ENCODE measurements around the gene KCNT1. TPM values are rescaled to one million over a fixed set of nuclear protein-coding genes. Genes with fewer than 3 reads are reported as not detected.

Gene KCNT1
- total RNA-seq, 2 experiments from 2014 or later, result not detected

- H3K4me1 Mint-ChIP-seq, result no peaks in the 10 kb centered on the region
- H3K27ac Mint-ChIP-seq, result no peak overlapping the region
- peaks cover 8% of the 10 kb centered on the region for H3K27me3 Mint-ChIP-seq
- DNase-seq, result no peak
- no peaks in the 10 kb centered on the region for H3K9me3 Mint-ChIP-seq
- H3K4me3 Mint-ChIP-seq, result no peak overlapping the region
- H3K36me3 Mint-ChIP-seq, result no peaks in the 10 kb centered on the region
Measured at GRCh38 chr9:135684691-135685090, 17.3 kb upstream of the KCNT1 start.

- DNase-seq, result no peak
- peaks cover 8% of the 10 kb centered on the region for H3K27me3 Mint-ChIP-seq
- H3K9me3 Mint-ChIP-seq, result no peaks in the 10 kb centered on the region
- no peak overlapping the region for H3K4me3 Mint-ChIP-seq
- no peak overlapping the region for H3K27ac Mint-ChIP-seq
- H3K36me3 Mint-ChIP-seq, result no peaks in the 10 kb centered on the region
- no peaks in the 10 kb centered on the region for H3K4me1 Mint-ChIP-seq
Measured at GRCh38 chr9:135687216-135687615, 14.8 kb upstream of the KCNT1 start.

- H3K9me3 Mint-ChIP-seq, result no peaks in the 10 kb centered on the region
- DNase-seq, result no peak
- no peaks in the 10 kb centered on the region for H3K36me3 Mint-ChIP-seq
- no peak overlapping the region for H3K4me3 Mint-ChIP-seq
- H3K27me3 Mint-ChIP-seq, result no peaks in the 10 kb centered on the region
- H3K27ac Mint-ChIP-seq, result no peak overlapping the region
- no peaks in the 10 kb centered on the region for H3K4me1 Mint-ChIP-seq
Measured at GRCh38 chr9:135689011-135689410, 13.0 kb upstream of the KCNT1 start.

GRCh38 chr9:135690836-135691570 is 11.0 kb upstream of the KCNT1 start:
- no peak overlapping the region for H3K4me3 Mint-ChIP-seq
- H3K27ac Mint-ChIP-seq, result no peak overlapping the region
- H3K27me3 Mint-ChIP-seq, result no peaks in the 10 kb centered on the region
- no peaks in the 10 kb centered on the region for H3K4me1 Mint-ChIP-seq
- no peaks in the 10 kb centered on the region for H3K9me3 Mint-ChIP-seq
- H3K36me3 Mint-ChIP-seq, result no peaks in the 10 kb centered on the region
- DNase-seq, result no peak

- no peaks in the 10 kb centered on the region for H3K9me3 Mint-ChIP-seq
- H3K36me3 Mint-ChIP-seq, result no peaks in the 10 kb centered on the region
- no peak overlapping the region for H3K27ac Mint-ChIP-seq
Measured at GRCh38 chr9:135692410-135692809, 9.6 kb upstream of the KCNT1 start.

GRCh38 chr9:135693265-135693664 is 8.7 kb upstream of the KCNT1 start:
- Mint-ChIP-seq H3K27ac (no peak overlapping the region), H3K4me1 (no peaks in the 10 kb centered on the region), H3K4me3 (no peak overlapping the region), H3K27me3 (no peaks in the 10 kb centered on the region), H3K9me3 (no peaks in the 10 kb centered on the region), H3K36me3 (no peaks in the 10 kb centered on the region)
- DNase-seq, result no peak

More at GRCh38 chr9:135692410-135692809, 9.6 kb upstream of the KCNT1 start:
- Mint-ChIP-seq H3K4me1 (no peaks in the 10 kb centered on the region), H3K27me3 (no peaks in the 10 kb centered on the region), H3K4me3 (no peak overlapping the region)
- DNase-seq, result no peak

- Mint-ChIP-seq H3K4me1 (no peaks in the 10 kb centered on the region), H3K4me3 (no peak overlapping the region), H3K27me3 (no peaks in the 10 kb centered on the region), H3K9me3 (no peaks in the 10 kb centered on the region), H3K36me3 (no peaks in the 10 kb centered on the region), H3K27ac (no peak overlapping the region)
- no peak for DNase-seq
Measured at GRCh38 chr9:135693771-135694170, 8.2 kb upstream of the KCNT1 start.

- Mint-ChIP-seq H3K27me3 (no peaks in the 10 kb centered on the region), H3K27ac (no peak overlapping the region), H3K4me1 (no peaks in the 10 kb centered on the region), H3K36me3 (no peaks in the 10 kb centered on the region), H3K9me3 (no peaks in the 10 kb centered on the region), H3K4me3 (no peak overlapping the region)
- no peak for DNase-seq
Measured at GRCh38 chr9:135694414-135694813, 7.6 kb upstream of the KCNT1 start.

- H3K9me3 Mint-ChIP-seq, result no peaks in the 10 kb centered on the region
- H3K4me3 Mint-ChIP-seq, result no peak overlapping the region
- DNase-seq, result no peak
- H3K27me3 Mint-ChIP-seq, result no peaks in the 10 kb centered on the region
- no peak overlapping the region for H3K27ac Mint-ChIP-seq
- no peaks in the 10 kb centered on the region for H3K36me3 Mint-ChIP-seq
- H3K4me1 Mint-ChIP-seq, result no peaks in the 10 kb centered on the region
Measured at GRCh38 chr9:135695036-135695435, 6.9 kb upstream of the KCNT1 start.

- Mint-ChIP-seq H3K4me1 (no peaks in the 10 kb centered on the region), H3K9me3 (no peaks in the 10 kb centered on the region), H3K27ac (no peak overlapping the region), H3K4me3 (no peak overlapping the region), H3K36me3 (no peaks in the 10 kb centered on the region), H3K27me3 (peaks cover 4% of the 10 kb centered on the region)
- no peak for DNase-seq
Measured at GRCh38 chr9:135695642-135696041, 6.3 kb upstream of the KCNT1 start.

GRCh38 chr9:135696446-135696845 is 5.5 kb upstream of the KCNT1 start:
- peaks cover 4% of the 10 kb centered on the region for H3K27me3 Mint-ChIP-seq
- no peak overlapping the region for H3K27ac Mint-ChIP-seq
- H3K36me3 Mint-ChIP-seq, result no peaks in the 10 kb centered on the region
- H3K4me1 Mint-ChIP-seq, result no peaks in the 10 kb centered on the region
- no peak overlapping the region for H3K4me3 Mint-ChIP-seq
- DNase-seq, result no peak
- no peaks in the 10 kb centered on the region for H3K9me3 Mint-ChIP-seq

GRCh38 chr9:135697226-135697625 is 4.8 kb upstream of the KCNT1 start:
- Mint-ChIP-seq H3K36me3 (no peaks in the 10 kb centered on the region), H3K4me3 (no peak overlapping the region), H3K27ac (no peak overlapping the region), H3K9me3 (no peaks in the 10 kb centered on the region), H3K4me1 (no peaks in the 10 kb centered on the region), H3K27me3 (peaks cover 4% of the 10 kb centered on the region)
- DNase-seq, result no peak

- peaks cover 10% of the 10 kb centered on the region for H3K27me3 Mint-ChIP-seq
- no peak for DNase-seq
- no peaks in the 10 kb centered on the region for H3K4me1 Mint-ChIP-seq
- no peak overlapping the region for H3K4me3 Mint-ChIP-seq
- no peaks in the 10 kb centered on the region for H3K9me3 Mint-ChIP-seq
- H3K27ac Mint-ChIP-seq, result no peak overlapping the region
- no peaks in the 10 kb centered on the region for H3K36me3 Mint-ChIP-seq
Measured at GRCh38 chr9:135698236-135698635, 3.7 kb upstream of the KCNT1 start.

GRCh38 chr9:135698767-135699166 is 3.2 kb upstream of the KCNT1 start:
- no peaks in the 10 kb centered on the region for H3K4me1 Mint-ChIP-seq
- no peaks in the 10 kb centered on the region for H3K36me3 Mint-ChIP-seq
- peaks cover 13% of the 10 kb centered on the region for H3K27me3 Mint-ChIP-seq
- no peaks in the 10 kb centered on the region for H3K9me3 Mint-ChIP-seq
- DNase-seq, result no peak
- H3K4me3 Mint-ChIP-seq, result no peak overlapping the region
- no peak overlapping the region for H3K27ac Mint-ChIP-seq

GRCh38 chr9:135699440-135699839 is 2.5 kb upstream of the KCNT1 start, which contains the start of gene SOHLH1:
TSS of gene SOHLH1 (minus strand) at chr9:135699481. CDS start at chr9:135699467, 14 bp downstream.
- Mint-ChIP-seq H3K27me3 (peaks cover 15% of the 10 kb centered on the region), H3K9me3 (no peaks in the 10 kb centered on the region), H3K36me3 (no peaks in the 10 kb centered on the region), H3K4me3 (no peak within 1 kb of the TSS), H3K4me1 (no peaks in the 10 kb centered on the region), H3K27ac (no peak within 1 kb of the TSS)
- DNase-seq, result no peak

- Mint-ChIP-seq H3K4me3 (no peak overlapping the region), H3K4me1 (no peaks in the 10 kb centered on the region), H3K27me3 (peaks cover 23% of the 10 kb centered on the region), H3K36me3 (no peaks in the 10 kb centered on the region), H3K9me3 (no peaks in the 10 kb centered on the region), H3K27ac (no peak overlapping the region)
- DNase-seq, result no peak
Measured at GRCh38 chr9:135700525-135700924, 1.5 kb upstream of the KCNT1 start.

Measured in activated naive CD8-positive, alpha-beta T cell treated with anti-CD3 and anti-CD28 coated beads for 36 hours (primary cell).